ENCODE measurements around the gene CHRNA4. TPM values are rescaled to one million over a fixed set of nuclear protein-coding genes. Genes with fewer than 3 reads are reported as not detected.

Gene CHRNA4
- total RNA-seq, 1 experiment from 2014 or later = 2.4 TPM

DNA sequence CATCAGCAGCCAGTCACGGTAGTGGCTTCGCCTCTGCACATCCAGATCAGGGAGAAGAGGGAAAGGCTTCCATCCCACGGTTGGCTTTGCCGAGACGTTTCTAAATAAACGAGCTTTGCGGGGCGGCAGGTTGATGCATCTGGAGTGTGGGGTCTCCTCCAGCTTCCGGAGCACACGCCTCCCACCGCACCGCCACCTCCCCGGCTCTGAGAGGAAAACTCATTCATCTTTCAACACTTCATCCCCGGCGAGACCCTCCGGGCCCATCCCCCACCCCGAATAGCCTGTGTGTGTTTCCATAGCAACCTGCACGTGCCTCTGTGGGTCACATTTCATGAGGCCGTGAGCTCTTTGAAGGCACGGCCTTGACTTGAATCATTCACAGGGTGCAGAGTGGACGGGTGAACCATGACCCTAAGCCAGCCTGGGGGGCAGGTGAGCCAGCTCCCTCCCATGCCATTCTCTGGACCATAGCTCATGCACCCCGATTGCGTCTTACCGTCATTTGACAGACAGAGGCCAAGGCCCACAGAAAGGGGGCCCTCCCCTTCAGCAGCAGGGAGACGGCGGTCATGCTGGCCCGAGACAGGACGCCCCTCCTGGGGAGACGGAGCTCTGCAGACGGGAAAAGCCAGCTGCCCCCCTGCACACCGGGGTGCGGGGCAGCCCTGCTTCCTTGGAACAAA is 16.2 kb upstream of the CHRNA4 start:
- ATAC-seq (no peak), DNase-seq (ENCODE audit: low read depth, low spot score) (no peak)
- in situ Hi-C loops (cut with HindIII; ENCODE audit: low pct_unique_long_range_greater_than_20kb, low sequenced_read_pairs) (loop anchor here (25.0 kb wide), 1 partner anchor 90 kb away; the partner anchor contains the start of gene COL20A1), intact Hi-C loops (cut with micrococcal nuclease; ENCODE audit: unreplicated experiment) (no loop called here)
- H3K9me3 ChIP-seq (ENCODE audit: control insufficient read depth, insufficient read depth, low read depth, low read length) = no peaks in the 10 kb centered on the region
- no peaks in the 10 kb centered on the region; the same call in 1 of the 2 replicates for H3K4me1 ChIP-seq (ENCODE audit: control insufficient read depth, insufficient read depth, low read length)
- no peak overlapping the region for H3K27ac ChIP-seq (ENCODE audit: low read length)
- ChIA-PET CTCF (interaction anchor here (0.6 to 1.3 kb wide), 3 partner anchors 54 to 149 kb away, joined by 3 to 6 read pairs (median 4); no protein-coding TSS in a partner anchor), POLR2A (no interaction called here)
- no peaks in the 10 kb centered on the region for H3K36me3 ChIP-seq (ENCODE audit: control insufficient read depth, insufficient read depth, low read length)
- no peaks in the 10 kb centered on the region for H3K27me3 ChIP-seq (ENCODE audit: control insufficient read depth, insufficient read depth, low read length)
- BruUV-seq (replicated peaks) = no TSS peak
- no peak for TF ChIP-seq POLR2AphosphoS5 (IDR thresholded peaks at IDR 0.05; ENCODE audit: low read depth, low read length)
- H3K4me3 ChIP-seq (ENCODE audit: low read depth in 2 of 2, low read length in 2 of 2) = no peak overlapping the region

DNA sequence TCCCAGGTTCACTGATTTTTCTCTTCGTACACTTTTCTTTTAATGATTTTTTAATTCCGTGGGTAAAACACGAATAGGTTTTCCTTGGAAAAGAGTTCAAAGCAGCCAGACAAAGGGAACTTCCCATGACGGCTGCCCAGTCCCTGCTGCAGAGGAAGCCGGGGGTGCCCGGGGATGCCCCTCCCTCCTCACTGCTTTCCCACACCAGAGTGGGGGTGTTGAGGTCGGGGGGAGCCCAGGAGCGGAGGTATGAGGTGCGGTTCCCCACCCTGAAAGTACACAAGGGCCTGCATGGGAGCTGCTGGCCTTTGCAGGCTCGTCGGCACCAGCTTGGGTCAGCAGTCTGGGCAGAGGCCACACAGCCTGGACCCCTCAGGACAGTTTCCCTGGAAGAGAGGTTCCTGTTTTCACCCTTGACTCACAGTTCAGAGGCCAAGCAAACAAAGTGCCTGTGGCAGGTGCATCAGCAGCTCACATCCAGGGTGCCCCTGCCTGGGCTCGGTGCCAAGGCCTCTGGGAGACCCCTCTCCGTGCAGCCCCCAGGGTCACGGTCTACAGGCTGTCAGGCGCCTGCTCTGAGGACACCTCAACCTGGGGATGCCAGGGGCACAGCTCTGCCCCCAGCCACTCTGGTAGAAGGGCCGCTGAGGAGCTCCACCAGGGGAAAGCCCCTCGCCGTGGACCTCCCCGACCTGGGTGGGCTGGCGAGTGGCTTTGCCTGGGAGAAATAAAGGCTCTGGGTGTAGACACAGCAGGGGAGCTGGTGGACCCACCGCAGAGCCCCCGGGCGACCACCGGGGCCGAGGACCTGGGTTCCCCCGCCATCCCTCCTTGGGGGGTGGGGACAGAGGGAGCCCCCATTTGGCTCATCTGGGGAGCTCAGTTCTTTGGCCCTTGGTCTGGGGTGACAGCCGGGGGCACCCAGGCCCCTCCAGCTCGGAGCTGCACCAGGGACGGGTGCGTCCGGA is 15.4 kb upstream of the CHRNA4 start:
- in situ Hi-C loops (cut with HindIII; ENCODE audit: low pct_unique_long_range_greater_than_20kb, low sequenced_read_pairs) = loop anchor here (25.0 kb wide), 1 partner anchor 89 kb away; the partner anchor contains the start of gene COL20A1
- no peak for ATAC-seq
- CTCF ChIA-PET = interaction anchor here (0.9 to 1.3 kb wide), 2 partner anchors 55 to 67 kb away, joined by 4 to 6 read pairs; no protein-coding TSS in a partner anchor

More for the DNA sequence above, 15.4 kb upstream of the CHRNA4 start:
- no peaks in the 10 kb centered on the region for H3K27me3 ChIP-seq (ENCODE audit: control insufficient read depth, insufficient read depth, low read length)
- BruUV-seq (replicated peaks) = no TSS peak
- DNase-seq (ENCODE audit: low read depth, low spot score) = no peak
- no peaks in the 10 kb centered on the region for H3K36me3 ChIP-seq (ENCODE audit: control insufficient read depth, insufficient read depth, low read length)
- no peaks in the 10 kb centered on the region for H3K9me3 ChIP-seq (ENCODE audit: control insufficient read depth, insufficient read depth, low read depth, low read length)
- H3K4me1 ChIP-seq (ENCODE audit: control insufficient read depth, insufficient read depth, low read length) = no peaks in the 10 kb centered on the region; the same call in 1 of the 2 replicates
- POLR2A ChIA-PET = no interaction called here
- H3K4me3 ChIP-seq (ENCODE audit: low read depth in 2 of 2, low read length in 2 of 2) = no peak overlapping the region
- TF ChIP-seq REST (IDR thresholded peaks at IDR 0.05; ENCODE audit: insufficient read depth in 1 of 2, low read depth in 2 of 2, low read length in 1 of 2) (no peak), CTCF (IDR thresholded peaks at IDR 0.05) (no peak), TCF7L2 (IDR thresholded peaks at IDR 0.05; ENCODE audit: low read depth, low read length) (no peak), POLR2AphosphoS5 (IDR thresholded peaks at IDR 0.05; ENCODE audit: low read depth, low read length) (no peak), SIN3A (IDR thresholded peaks at IDR 0.05; ENCODE audit: borderline replicate concordance, insufficient read depth, low read depth, low read length) (no peak)
- intact Hi-C loops (cut with micrococcal nuclease; ENCODE audit: unreplicated experiment) = no loop called here
- H3K27ac ChIP-seq (ENCODE audit: low read length) = no peak overlapping the region
